HTR-8/SVneo (cell line): ENCODE results near the gene ARHGEF17.

Source experiments
- DNase-seq: peaks from one replicate; pipeline ENCODE4 v3.0.0; 2011; ENCODE audit warnings: low spot score, mixed read lengths; ENCODE audit not compliant: insufficient read length
- FAIRE-seq: peaks from 2 replicates; lab custom pipeline; 2011; peaks lifted over from hg19 to GRCh38; lab: Jason Lieb, UNC

ARHGEF17 gene

GRCh38 chr11:73401924-73402833, 94.1 kb downstream of the ARHGEF17 start:
- FAIRE-seq (no peak), DNase-seq (no peak)

GRCh38 chr11:73402834-73403185, 94.7 kb downstream of the ARHGEF17 start:
- no peak for DNase-seq
- FAIRE-seq, result no peak

- no peak for DNase-seq
- no peak for FAIRE-seq
Measured at GRCh38 chr11:73403541-73403940, 95.5 kb downstream of the ARHGEF17 start.

- DNase-seq, result no peak
- FAIRE-seq, result no peak
Measured at GRCh38 chr11:73404048-73404447, 96.0 kb downstream of the ARHGEF17 start.

- FAIRE-seq (no peak), DNase-seq (no peak)
Measured at GRCh38 chr11:73404506-73405145, 96.5 kb downstream of the ARHGEF17 start.

GRCh38 chr11:73405146-73405510, 97.1 kb downstream of the ARHGEF17 start:
- FAIRE-seq, result no peak
- DNase-seq, result no peak

GRCh38 chr11:73406131-73406530, 98.1 kb downstream of the ARHGEF17 start:
- DNase-seq, result no peak
- no peak for FAIRE-seq

- no peak for FAIRE-seq
Measured at GRCh38 chr11:73406619-73407018, 98.5 kb downstream of the ARHGEF17 start.

GRCh38 chr11:73409431-73409830, 101.4 kb downstream of the ARHGEF17 start:
- peak; percentile 20 for FAIRE-seq
- DNase-seq, result no peak

More at GRCh38 chr11:73406619-73407018, 98.5 kb downstream of the ARHGEF17 start:
- no peak for DNase-seq

GRCh38 chr11:73410627-73411026, 102.6 kb downstream of the ARHGEF17 start:
- FAIRE-seq (no peak), DNase-seq (no peak)

GRCh38 chr11:73411031-73411430, 103.0 kb downstream of the ARHGEF17 start:
- no peak for DNase-seq
- FAIRE-seq, result peak; percentile 9

- DNase-seq (no peak), FAIRE-seq (no peak)
Measured at GRCh38 chr11:73412308-73412707, 104.2 kb downstream of the ARHGEF17 start.

GRCh38 chr11:73413256-73413655, 105.2 kb downstream of the ARHGEF17 start:
- FAIRE-seq, result no peak

GRCh38 chr11:73414977-73415651, 107.0 kb downstream of the ARHGEF17 start:
- DNase-seq (no peak), FAIRE-seq (no peak)

More at GRCh38 chr11:73413256-73413655, 105.2 kb downstream of the ARHGEF17 start:
- no peak for DNase-seq

GRCh38 chr11:73415854-73416615, 108.0 kb downstream of the ARHGEF17 start:
- no peak for FAIRE-seq
- DNase-seq, result no peak

GRCh38 chr11:73416786-73417185, 108.7 kb downstream of the ARHGEF17 start:
- DNase-seq (no peak), FAIRE-seq (no peak)
